ENCODE data around the gene FGF19.

FGF19 gene

GRCh38 chr11:69716891-69717747 is 13.3 kb upstream of the FGF19 start:
- DNase-seq (ENCODE audit: low spot score) = no peak

GRCh38 chr11:69716099-69716498 is 12.3 kb upstream of the FGF19 start:
- no peak for DNase-seq (ENCODE audit: low spot score)

GRCh38 chr11:69715446-69715845 is 11.6 kb upstream of the FGF19 start:
- no peak for DNase-seq (ENCODE audit: low spot score)

- no peak for DNase-seq (ENCODE audit: low spot score)
Measured at GRCh38 chr11:69711822-69712801, 8.3 kb upstream of the FGF19 start.

- no peak for DNase-seq (ENCODE audit: low spot score)
Measured at GRCh38 chr11:69708736-69709401, 5.0 kb upstream of the FGF19 start.

- DNase-seq (ENCODE audit: low spot score) = no peak
Measured at GRCh38 chr11:69707176-69707575, 3.4 kb upstream of the FGF19 start.

- no peak for DNase-seq (ENCODE audit: low spot score)
Measured at GRCh38 chr11:69705901-69706787, 2.3 kb upstream of the FGF19 start.

- DNase-seq (ENCODE audit: low spot score) = no peak
Measured at GRCh38 chr11:69705351-69705811, 1.6 kb upstream of the FGF19 start.

- no peak for DNase-seq (ENCODE audit: low spot score)
Measured at GRCh38 chr11:69704508-69705253, 859 bp upstream of the FGF19 start.

GRCh38 chr11:69703453-69703767 is 412 bp downstream of the FGF19 start:
- DNase-seq (ENCODE audit: low spot score) = no peak

GRCh38 chr11:69702769-69703452 is 911 bp downstream of the FGF19 start:
- no peak for DNase-seq (ENCODE audit: low spot score)

- no peak for DNase-seq (ENCODE audit: low spot score)
Measured at GRCh38 chr11:69702239-69702691, 1.6 kb downstream of the FGF19 start.

- DNase-seq (ENCODE audit: low spot score) = peak; percentile 73
Measured at GRCh38 chr11:69700278-69701140, 3.3 kb downstream of the FGF19 start.

GRCh38 chr11:69699213-69699612 is 4.6 kb downstream of the FGF19 start:
- peak; percentile 16 for DNase-seq (ENCODE audit: low spot score)

GRCh38 chr11:69698362-69698761 is 5.5 kb downstream of the FGF19 start:
- no peak for DNase-seq (ENCODE audit: low spot score)

GRCh38 chr11:69697861-69698260 is 6.0 kb downstream of the FGF19 start:
- DNase-seq (ENCODE audit: low spot score) = no peak

GRCh38 chr11:69697469-69697843 is 6.4 kb downstream of the FGF19 start:
- DNase-seq (ENCODE audit: low spot score) = no peak

GRCh38 chr11:69696749-69697468 is 6.9 kb downstream of the FGF19 start:
- no peak for DNase-seq (ENCODE audit: low spot score)

Data from Ammon's horn (tissue), 1 donor.